Neuron (in vitro differentiated cells): ENCODE measurements around the gene OR13A1.
"Not testable (repeated sequence)": the region's sequence is repeated elsewhere in the genome, so short reads cannot be mapped to it uniquely, and the experiment has no call there.

Experiments
- H2AFZ ChIP-seq: one replicate; pipeline ENCODE4 v1.6.1; 2013; ENCODE audit warnings: low read depth, mild to moderate bottlenecking, inconsistent platforms, low read length, moderate library complexity
- H3K27me3 ChIP-seq: one replicate; pipeline ENCODE4 v1.6.1; 2013; ENCODE audit warnings: low read length; ENCODE audit not compliant: insufficient read depth
- H3K36me3 ChIP-seq: one replicate; pipeline ENCODE4 v1.6.1; 2013; ENCODE audit warnings: low read length; ENCODE audit not compliant: insufficient read depth
- H3K4me1 ChIP-seq: one replicate; pipeline ENCODE4 v1.6.1; 2013; ENCODE audit warnings: low read length; ENCODE audit not compliant: insufficient read depth
- H3K4me3 ChIP-seq: 2 replicates; pipeline ENCODE4 v1.5.1; 2013; ENCODE audit warnings: mild to moderate bottlenecking, low read length, moderate library complexity
- H3K9me3 ChIP-seq: one replicate; pipeline ENCODE4 v1.6.1; 2013; ENCODE audit warnings: low read length

Gene OR13A1

DNA sequence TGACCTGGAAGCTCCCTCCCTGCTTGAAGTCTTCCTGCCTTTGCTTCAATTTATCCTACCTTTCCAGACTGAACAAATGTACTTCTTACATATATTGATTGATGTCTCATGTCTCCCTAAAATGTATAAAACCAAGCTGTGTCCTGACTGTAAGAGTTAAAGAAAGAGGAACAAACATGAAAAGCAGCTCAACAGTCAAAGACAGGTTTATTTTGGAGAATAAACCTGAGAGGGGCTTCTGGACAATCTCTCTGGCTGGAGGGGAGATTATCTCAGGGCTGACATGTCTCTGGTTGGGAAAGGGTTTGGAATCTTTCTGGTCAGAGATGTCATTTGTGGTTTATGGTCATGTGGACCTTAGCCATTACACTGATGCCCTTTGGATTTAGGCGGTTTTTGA, 41.0 kb downstream of the OR13A1 start:
- H2AFZ ChIP-seq: no peak overlapping the region
- H3K4me1 ChIP-seq: peaks cover 6% of the 10 kb centered on the region
- H3K36me3 ChIP-seq: no peaks in the 10 kb centered on the region
- no peaks in the 10 kb centered on the region for H3K27me3 ChIP-seq
- H3K9me3 ChIP-seq: no peaks in the 10 kb centered on the region
- H3K4me3 ChIP-seq: no peak overlapping the region

GRCh38 chr10:45267777-45268176, 47.6 kb downstream of the OR13A1 start:
- not testable (repeated sequence) for H3K4me1 ChIP-seq, H3K9me3 ChIP-seq, H3K4me3 ChIP-seq, H3K27me3 ChIP-seq, H2AFZ ChIP-seq, H3K36me3 ChIP-seq

DNA sequence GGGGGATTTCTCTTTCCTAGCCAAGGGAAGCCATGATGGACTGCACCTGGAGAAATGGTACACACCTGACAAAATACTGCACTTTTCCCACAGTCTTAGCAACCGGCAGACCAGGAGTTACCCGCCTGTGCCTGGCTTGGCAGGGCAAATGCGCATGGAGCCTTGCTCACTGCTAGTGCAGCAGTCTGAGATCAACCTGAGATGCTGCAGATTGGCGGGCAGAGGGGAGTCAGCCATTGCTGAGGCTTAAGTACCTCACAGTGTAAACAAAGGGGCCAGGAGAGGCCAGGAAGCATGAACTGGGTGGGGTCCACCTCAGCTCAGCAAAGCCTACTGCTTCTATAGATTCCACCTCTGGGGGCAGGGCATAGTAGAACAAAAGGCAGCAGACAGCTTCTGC, 49.4 kb downstream of the OR13A1 start:
- Histone ChIP-seq H3K27me3 (no peaks in the 10 kb centered on the region), H3K9me3 (no peaks in the 10 kb centered on the region), H2AFZ (no peak overlapping the region), H3K4me1 (no peaks in the 10 kb centered on the region), H3K4me3 (no peak overlapping the region), H3K36me3 (no peaks in the 10 kb centered on the region)

GRCh38 chr10:45261946-45262345, 53.5 kb downstream of the OR13A1 start:
- Histone ChIP-seq H3K36me3 (no peaks in the 10 kb centered on the region), H3K27me3 (no peaks in the 10 kb centered on the region), H3K9me3 (no peaks in the 10 kb centered on the region), H3K4me3 (no peak overlapping the region), H2AFZ (no peak overlapping the region), H3K4me1 (no peaks in the 10 kb centered on the region)

- Histone ChIP-seq H2AFZ (no peak overlapping the region), H3K4me3 (no peak overlapping the region), H3K4me1 (no peaks in the 10 kb centered on the region), H3K9me3 (no peaks in the 10 kb centered on the region), H3K36me3 (no peaks in the 10 kb centered on the region), H3K27me3 (no peaks in the 10 kb centered on the region)
These were observed 54.1 kb downstream of the OR13A1 start for GRCh38 chr10:45261243-45261775.

GRCh38 chr10:45260635-45261034, 54.8 kb downstream of the OR13A1 start:
- H3K4me1 ChIP-seq, H3K36me3 ChIP-seq, H3K9me3 ChIP-seq, H2AFZ ChIP-seq, H3K4me3 ChIP-seq, H3K27me3 ChIP-seq: not testable (repeated sequence)

DNA sequence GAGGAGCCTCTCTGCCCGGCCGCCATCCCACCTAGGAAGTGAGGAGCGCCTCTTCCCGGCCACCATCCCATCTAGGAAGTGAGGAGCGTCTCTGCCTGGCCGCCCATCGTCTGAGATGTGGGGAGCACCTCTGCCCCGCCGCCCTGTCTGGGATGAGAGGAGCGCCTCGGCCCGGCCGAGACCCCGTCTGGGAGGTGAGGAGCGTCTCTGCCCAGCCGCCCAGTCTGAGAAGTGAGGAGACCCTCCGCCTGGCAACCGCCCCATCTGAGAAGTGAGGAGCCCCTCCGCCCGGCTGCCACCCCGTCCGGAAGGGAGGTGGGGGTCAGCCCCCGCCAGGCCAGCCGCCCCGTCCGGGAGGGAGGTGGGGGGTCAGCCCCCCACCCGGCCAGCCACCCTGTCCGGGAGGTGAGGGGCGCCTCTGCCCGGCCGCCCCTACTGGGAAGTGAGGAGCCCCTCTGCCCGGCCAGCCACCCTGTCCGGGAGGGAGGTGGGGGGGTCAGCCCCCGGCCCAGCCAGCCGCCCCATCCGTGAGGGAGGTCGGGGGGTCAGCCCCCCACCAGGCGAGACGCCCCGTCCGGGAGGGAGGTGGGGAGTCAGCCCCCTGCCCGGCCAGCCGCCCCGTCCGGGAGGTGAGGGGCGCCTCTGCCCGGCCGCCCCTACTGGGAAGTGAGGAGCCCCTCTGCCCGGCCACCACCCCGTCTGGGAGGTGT, 55.5 kb downstream of the OR13A1 start:
- not testable (repeated sequence) for H3K36me3 ChIP-seq, H3K9me3 ChIP-seq, H3K4me3 ChIP-seq, H3K4me1 ChIP-seq, H2AFZ ChIP-seq, H3K27me3 ChIP-seq

- H3K4me1 ChIP-seq: no peaks in the 10 kb centered on the region
- no peaks in the 10 kb centered on the region for H3K9me3 ChIP-seq
- no peak overlapping the region for H3K4me3 ChIP-seq
- no peaks in the 10 kb centered on the region for H3K27me3 ChIP-seq
- no peaks in the 10 kb centered on the region for H3K36me3 ChIP-seq
- no peak overlapping the region for H2AFZ ChIP-seq
These were observed 57.8 kb downstream of the OR13A1 start for GRCh38 chr10:45257600-45257999.

DNA sequence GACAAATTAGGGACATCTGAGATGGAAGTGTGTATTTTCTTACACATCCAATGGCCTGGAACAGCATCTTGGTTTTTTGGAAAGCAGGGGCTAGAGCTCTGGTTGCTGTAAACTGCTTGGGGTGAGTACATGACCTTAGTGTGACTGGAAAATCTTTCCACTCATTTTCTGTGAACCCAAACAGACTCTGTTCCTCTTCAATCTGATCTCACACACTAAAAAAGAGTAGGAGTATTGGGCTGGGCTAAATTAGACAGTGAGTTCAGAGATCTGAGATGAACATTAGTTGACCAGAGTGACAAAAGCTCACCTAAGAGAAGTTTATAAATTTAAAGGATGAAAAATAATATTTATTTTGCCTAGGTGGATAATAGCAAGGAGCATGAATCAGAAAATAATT, 59.2 kb downstream of the OR13A1 start:
- Histone ChIP-seq H2AFZ (no peak overlapping the region), H3K4me1 (no peaks in the 10 kb centered on the region), H3K4me3 (no peak overlapping the region), H3K36me3 (no peaks in the 10 kb centered on the region), H3K9me3 (no peaks in the 10 kb centered on the region), H3K27me3 (no peaks in the 10 kb centered on the region)

- Histone ChIP-seq H3K4me1 (no peaks in the 10 kb centered on the region), H2AFZ (no peak overlapping the region), H3K4me3 (no peak overlapping the region), H3K27me3 (no peaks in the 10 kb centered on the region), H3K36me3 (no peaks in the 10 kb centered on the region), H3K9me3 (no peaks in the 10 kb centered on the region)
These were observed 59.7 kb downstream of the OR13A1 start for GRCh38 chr10:45255706-45256105.

- Histone ChIP-seq H3K4me1 (no peaks in the 10 kb centered on the region), H3K4me3 (no peak overlapping the region), H3K27me3 (no peaks in the 10 kb centered on the region), H3K9me3 (no peaks in the 10 kb centered on the region), H3K36me3 (no peaks in the 10 kb centered on the region), H2AFZ (no peak overlapping the region)
These were observed 60.5 kb downstream of the OR13A1 start for GRCh38 chr10:45254892-45255291.

DNA sequence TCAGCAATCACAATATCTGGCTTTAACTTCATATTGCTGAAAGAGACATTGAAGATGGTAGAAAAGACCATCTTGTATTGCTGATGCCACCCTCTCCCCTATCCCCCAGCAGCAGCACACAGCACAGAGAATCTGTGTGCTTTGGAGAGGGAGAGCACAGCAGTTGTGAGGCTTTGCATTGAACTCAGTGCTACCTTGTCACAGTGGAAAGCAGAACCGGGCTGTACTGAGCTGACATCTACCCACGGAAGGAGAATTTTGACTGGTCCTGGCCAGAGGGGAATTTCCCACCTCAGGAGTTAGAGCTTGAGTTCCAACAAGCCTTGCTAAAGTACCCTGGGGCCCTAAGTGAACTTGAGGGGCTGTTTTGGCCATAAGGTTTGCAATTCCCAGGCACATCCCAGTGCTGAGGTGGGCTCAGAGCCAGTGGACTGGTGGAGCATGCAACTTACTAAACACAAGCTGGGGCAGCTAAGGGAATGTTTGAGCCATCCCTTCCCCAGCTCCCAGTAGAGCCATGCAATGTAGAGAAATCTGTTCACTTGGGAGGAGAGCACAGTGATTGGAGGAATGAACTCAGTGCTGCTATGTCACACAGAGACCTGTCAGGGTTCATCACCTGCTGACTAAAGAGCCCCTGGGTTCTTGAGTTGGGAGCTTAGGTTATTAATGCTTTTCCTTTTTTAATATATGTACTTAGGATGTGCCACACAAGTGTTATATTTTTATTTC, 62.1 kb downstream of the OR13A1 start:
- H3K36me3 ChIP-seq: no peaks in the 10 kb centered on the region
- no peaks in the 10 kb centered on the region for H3K27me3 ChIP-seq
- H3K4me1 ChIP-seq: no peaks in the 10 kb centered on the region
- no peaks in the 10 kb centered on the region for H3K9me3 ChIP-seq
- H3K4me3 ChIP-seq: no peak overlapping the region
- no peak overlapping the region for H2AFZ ChIP-seq
